Measurements from ENCODE around the gene HSP90AA1. TPM values are rescaled to one million over a fixed set of nuclear protein-coding genes. Genes with fewer than 3 reads are reported as not detected.
"Not testable (repeated sequence)": the region's sequence is repeated elsewhere in the genome, so short reads cannot be mapped to it uniquely, and the experiment has no call there.

Gene HSP90AA1
- total and polyA plus RNA-seq, 11 donors = 351 to 956 (median 427) TPM

DNA sequence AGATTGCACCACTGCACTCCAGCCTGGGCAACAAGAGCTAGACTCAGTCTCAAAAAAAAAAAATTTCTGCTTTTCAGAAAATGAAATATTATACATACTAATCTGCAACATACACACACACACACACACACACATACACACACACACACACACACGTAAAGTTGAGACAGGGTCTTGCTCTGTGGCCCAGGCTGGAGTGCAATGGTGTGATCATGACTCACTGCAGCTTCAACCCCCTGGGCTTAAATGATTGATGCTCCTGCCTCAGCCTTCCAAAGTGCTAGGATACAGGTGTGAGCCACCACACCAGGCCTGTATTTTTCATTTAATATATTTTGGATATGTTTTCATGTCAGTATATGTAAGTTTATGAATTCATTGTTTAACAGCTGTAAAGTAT is 34.0 kb upstream of the HSP90AA1 start:
- Histone ChIP-seq H3K4me1 (no peaks in the 10 kb centered on the region), H3K4me3 (no peak overlapping the region), H3K27me3 (no peaks in the 10 kb centered on the region), H3K36me3 (no peaks in the 10 kb centered on the region), H3K27ac (no peak overlapping the region), H3K9me3 (peaks cover 0 to 3% (median 0%) of the 10 kb centered on the region in 12 donors)
- no peak for ATAC-seq
- DNase-seq = no peak
- intact Hi-C loops (cut with DNase I) = no loop called here
- WGBS, 4 donors = 84 to 94% (median 88%) methylated on average over 1 of the region's 1 CpG
- TF ChIP-seq POLR2A (IDR thresholded peaks at IDR 0.05) = no peak
- no peak for TF ChIP-seq CTCF (IDR thresholded peaks at IDR 0.05)

GRCh38 chr14:102117852-102118251 is 31.0 kb upstream of the HSP90AA1 start:
- no peak for TF ChIP-seq CTCF (IDR thresholded peaks at IDR 0.05)
- no peak for TF ChIP-seq POLR2A (IDR thresholded peaks at IDR 0.05)
- intact Hi-C loops (cut with DNase I) = no loop called here
- 95 to 100% (median 98%) methylated on average over 3 of the region's 3 CpGs for WGBS, 4 donors

DNA sequence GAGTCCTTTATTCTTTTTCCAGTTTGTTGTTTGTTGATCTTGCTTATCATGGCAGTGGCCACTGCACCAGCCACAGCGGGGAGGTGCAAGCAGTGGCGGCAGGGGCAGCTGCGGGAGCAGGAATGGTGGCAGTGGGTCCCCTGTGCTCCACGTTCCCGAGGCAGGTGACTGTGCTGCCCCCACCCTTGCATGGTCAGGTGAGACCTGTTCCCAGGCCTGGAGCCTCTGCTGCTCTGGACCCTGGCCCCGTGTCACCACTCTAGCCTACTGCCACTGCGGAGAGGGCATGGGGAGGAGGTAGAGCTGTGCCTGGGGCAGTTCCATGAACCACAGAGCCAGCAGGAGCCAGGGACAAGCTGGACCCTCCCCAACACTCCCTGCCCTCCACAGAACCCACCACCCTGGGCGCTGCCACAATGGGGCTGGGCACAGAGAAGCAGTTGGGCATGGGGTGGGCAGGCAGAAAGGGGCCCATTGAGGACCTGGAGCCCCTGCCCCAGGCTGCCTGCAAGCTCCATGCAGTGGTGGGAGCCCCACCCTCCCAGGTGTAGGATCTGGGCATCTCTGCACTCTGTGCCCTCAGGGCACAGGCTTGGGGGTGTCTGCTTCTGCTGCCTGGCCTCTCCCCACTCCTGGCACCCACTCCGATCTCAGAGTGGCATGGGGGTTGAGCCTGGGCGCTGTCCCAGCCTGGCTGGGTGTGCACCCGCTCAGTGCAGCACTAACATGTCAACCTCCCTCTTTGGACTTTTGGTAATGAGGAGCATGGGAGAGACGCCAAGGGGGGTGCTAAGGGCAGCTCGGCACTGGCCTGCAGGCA is 29.7 kb upstream of the HSP90AA1 start:
- 92 to 100% (median 98%) methylated on average over 8 to 13 of the region's 13 CpGs for WGBS, 4 donors
- H3K27ac ChIP-seq = no peak overlapping the region
- intact Hi-C loops (cut with DNase I) = no loop called here
- H3K4me3 ChIP-seq = no peak overlapping the region
- TF ChIP-seq POLR2A (IDR thresholded peaks at IDR 0.05) (no peak), CTCF (IDR thresholded peaks at IDR 0.05) (no peak)
- H3K9me3 ChIP-seq = peaks cover 0 to 3% (median 0%) of the 10 kb centered on the region in 12 donors
- no peaks in the 10 kb centered on the region for H3K36me3 ChIP-seq
- H3K4me1 ChIP-seq = no peaks in the 10 kb centered on the region
- no peaks in the 10 kb centered on the region for H3K27me3 ChIP-seq
- no peak for ATAC-seq
- no peak for DNase-seq

More at GRCh38 chr14:102117852-102118251, 31.0 kb upstream of the HSP90AA1 start:
- ATAC-seq (no peak), DNase-seq (no peak)
- Histone ChIP-seq H3K27ac (no peak overlapping the region), H3K27me3 (no peaks in the 10 kb centered on the region), H3K4me1 (no peaks in the 10 kb centered on the region), H3K36me3 (no peaks in the 10 kb centered on the region), H3K9me3 (peaks cover 0 to 3% (median 0%) of the 10 kb centered on the region in 12 donors), H3K4me3 (no peak overlapping the region)

- WGBS, 4 donors = 86 to 97% (median 92%) methylated on average over 3 of the region's 3 CpGs
Observed at GRCh38 chr14:102111101-102111500, 24.3 kb upstream of the HSP90AA1 start.

DNA sequence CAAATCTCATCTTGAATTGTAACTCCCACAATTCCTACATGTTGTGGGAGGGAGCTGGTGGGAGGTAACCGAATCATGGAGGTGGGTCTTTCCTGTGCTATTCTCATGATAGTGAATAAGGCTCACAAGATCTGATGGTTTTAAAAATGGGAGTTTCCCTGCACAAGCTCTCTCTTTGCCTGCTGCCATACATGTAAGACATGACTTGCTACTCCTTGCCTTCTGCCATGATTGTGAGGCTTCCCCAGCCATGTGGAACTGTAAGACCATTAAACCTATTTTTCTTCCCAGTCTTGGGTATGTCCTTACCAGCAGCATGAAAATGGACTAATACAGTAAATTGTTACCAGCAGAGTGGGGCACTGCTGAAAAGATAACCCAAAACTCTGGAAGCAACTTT is 22.5 kb upstream of the HSP90AA1 start:
- intact Hi-C loops (cut with DNase I) = loop anchor here in 1 of 10 donors (10.0 kb wide), 1 partner anchor 395 kb away; no protein-coding TSS in a partner anchor
- 85 to 95% (median 91%) methylated on average over 1 of the region's 1 CpG for WGBS, 4 donors
- not testable (repeated sequence) for DNase-seq

More at GRCh38 chr14:102111101-102111500, 24.3 kb upstream of the HSP90AA1 start:
- no peak for DNase-seq
- TF ChIP-seq POLR2A (IDR thresholded peaks at IDR 0.05) (no peak), CTCF (IDR thresholded peaks at IDR 0.05) (no peak)
- ATAC-seq = no peak
- Histone ChIP-seq H3K27ac (no peak overlapping the region), H3K4me3 (no peak overlapping the region), H3K9me3 (no peaks in the 10 kb centered on the region), H3K27me3 (no peaks in the 10 kb centered on the region), H3K4me1 (no peaks in the 10 kb centered on the region), H3K36me3 (no peaks in the 10 kb centered on the region)
- intact Hi-C loops (cut with DNase I) = no loop called here

More for the DNA sequence above, 22.5 kb upstream of the HSP90AA1 start:
- ATAC-seq, H3K27ac ChIP-seq, H3K4me1 ChIP-seq, H3K9me3 ChIP-seq, H3K36me3 ChIP-seq, H3K27me3 ChIP-seq, H3K4me3 ChIP-seq: not testable (repeated sequence)

Measured in heart left ventricle (tissue), 16 donors.